ENCODE measurements around the gene GSTP1.

DNA sequence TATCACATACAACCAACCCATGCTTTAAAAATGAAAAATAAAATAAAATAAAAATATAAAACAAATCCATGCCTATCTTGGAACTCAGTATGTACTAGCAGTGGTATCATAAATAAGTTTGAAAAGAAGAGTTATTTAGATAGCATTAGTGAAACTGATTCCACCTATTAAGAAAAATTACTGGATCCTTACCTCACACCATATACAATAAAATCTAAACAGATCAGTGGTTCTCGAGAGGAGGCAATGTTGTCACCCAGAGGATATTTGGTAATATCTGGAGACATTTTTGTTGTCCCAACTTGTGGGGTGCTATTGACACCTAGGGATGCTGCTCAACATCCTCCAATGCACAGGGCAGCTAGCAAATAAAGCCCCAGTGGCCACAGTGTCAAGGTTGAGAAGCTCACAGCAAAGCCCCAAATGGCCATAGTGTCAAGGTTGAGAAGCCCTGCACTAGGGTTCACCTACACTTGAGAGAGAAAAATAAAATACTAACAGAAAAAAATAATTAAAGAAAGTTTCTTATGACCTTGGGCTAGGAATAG lies 13.2 kb downstream of the GSTP1 start:
- TF ChIP-seq GABPA (IDR thresholded peaks at IDR 0.05; ENCODE audit: low read depth) (no peak), POLR2AphosphoS5 (IDR thresholded peaks at IDR 0.05; ENCODE audit: low read depth, low read length) (no peak), NFIC (IDR thresholded peaks at IDR 0.05; ENCODE audit: borderline replicate concordance) (no peak), TAF1 (IDR thresholded peaks at IDR 0.05; ENCODE audit: borderline replicate concordance, low read depth, low read length) (no peak), EZH2phosphoT487 (IDR thresholded peaks at IDR 0.05; ENCODE audit: borderline replicate concordance, low read depth) (no peak), JUND (IDR thresholded peaks at IDR 0.05) (no peak), SIN3A (IDR thresholded peaks at IDR 0.05; ENCODE audit: borderline replicate concordance, low read depth, low read length) (no peak), EP300 (IDR thresholded peaks at IDR 0.05; ENCODE audit: borderline replicate concordance in 1 of 2, low read depth in 1 of 2, low read length in 1 of 2) (no peak), RXRA (IDR thresholded peaks at IDR 0.05; ENCODE audit: borderline replicate concordance, low read depth) (no peak), TCF12 (IDR thresholded peaks at IDR 0.05) (no peak)
- TF ChIP-seq, protein P1, sequence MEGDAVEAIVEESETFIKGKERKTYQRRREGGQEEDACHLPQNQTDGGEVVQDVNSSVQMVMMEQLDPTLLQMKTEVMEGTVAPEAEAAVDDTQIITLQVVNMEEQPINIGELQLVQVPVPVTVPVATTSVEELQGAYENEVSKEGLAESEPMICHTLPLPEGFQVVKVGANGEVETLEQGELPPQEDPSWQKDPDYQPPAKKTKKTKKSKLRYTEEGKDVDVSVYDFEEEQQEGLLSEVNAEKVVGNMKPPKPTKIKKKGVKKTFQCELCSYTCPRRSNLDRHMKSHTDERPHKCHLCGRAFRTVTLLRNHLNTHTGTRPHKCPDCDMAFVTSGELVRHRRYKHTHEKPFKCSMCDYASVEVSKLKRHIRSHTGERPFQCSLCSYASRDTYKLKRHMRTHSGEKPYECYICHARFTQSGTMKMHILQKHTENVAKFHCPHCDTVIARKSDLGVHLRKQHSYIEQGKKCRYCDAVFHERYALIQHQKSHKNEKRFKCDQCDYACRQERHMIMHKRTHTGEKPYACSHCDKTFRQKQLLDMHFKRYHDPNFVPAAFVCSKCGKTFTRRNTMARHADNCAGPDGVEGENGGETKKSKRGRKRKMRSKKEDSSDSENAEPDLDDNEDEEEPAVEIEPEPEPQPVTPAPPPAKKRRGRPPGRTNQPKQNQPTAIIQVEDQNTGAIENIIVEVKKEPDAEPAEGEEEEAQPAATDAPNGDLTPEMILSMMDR (IDR thresholded peaks at IDR 0.05), result no peak
- TF ChIP-seq, protein P2, sequence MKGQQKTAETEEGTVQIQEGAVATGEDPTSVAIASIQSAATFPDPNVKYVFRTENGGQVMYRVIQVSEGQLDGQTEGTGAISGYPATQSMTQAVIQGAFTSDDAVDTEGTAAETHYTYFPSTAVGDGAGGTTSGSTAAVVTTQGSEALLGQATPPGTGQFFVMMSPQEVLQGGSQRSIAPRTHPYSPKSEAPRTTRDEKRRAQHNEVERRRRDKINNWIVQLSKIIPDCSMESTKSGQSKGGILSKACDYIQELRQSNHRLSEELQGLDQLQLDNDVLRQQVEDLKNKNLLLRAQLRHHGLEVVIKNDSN (IDR thresholded peaks at IDR 0.05; ENCODE audit: borderline replicate concordance, low read depth), result no peak
- TF ChIP-seq, protein P3, sequence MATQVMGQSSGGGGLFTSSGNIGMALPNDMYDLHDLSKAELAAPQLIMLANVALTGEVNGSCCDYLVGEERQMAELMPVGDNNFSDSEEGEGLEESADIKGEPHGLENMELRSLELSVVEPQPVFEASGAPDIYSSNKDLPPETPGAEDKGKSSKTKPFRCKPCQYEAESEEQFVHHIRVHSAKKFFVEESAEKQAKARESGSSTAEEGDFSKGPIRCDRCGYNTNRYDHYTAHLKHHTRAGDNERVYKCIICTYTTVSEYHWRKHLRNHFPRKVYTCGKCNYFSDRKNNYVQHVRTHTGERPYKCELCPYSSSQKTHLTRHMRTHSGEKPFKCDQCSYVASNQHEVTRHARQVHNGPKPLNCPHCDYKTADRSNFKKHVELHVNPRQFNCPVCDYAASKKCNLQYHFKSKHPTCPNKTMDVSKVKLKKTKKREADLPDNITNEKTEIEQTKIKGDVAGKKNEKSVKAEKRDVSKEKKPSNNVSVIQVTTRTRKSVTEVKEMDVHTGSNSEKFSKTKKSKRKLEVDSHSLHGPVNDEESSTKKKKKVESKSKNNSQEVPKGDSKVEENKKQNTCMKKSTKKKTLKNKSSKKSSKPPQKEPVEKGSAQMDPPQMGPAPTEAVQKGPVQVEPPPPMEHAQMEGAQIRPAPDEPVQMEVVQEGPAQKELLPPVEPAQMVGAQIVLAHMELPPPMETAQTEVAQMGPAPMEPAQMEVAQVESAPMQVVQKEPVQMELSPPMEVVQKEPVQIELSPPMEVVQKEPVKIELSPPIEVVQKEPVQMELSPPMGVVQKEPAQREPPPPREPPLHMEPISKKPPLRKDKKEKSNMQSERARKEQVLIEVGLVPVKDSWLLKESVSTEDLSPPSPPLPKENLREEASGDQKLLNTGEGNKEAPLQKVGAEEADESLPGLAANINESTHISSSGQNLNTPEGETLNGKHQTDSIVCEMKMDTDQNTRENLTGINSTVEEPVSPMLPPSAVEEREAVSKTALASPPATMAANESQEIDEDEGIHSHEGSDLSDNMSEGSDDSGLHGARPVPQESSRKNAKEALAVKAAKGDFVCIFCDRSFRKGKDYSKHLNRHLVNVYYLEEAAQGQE (IDR thresholded peaks at IDR 0.05; ENCODE audit: low read depth, low read length), result no peak
- TF ChIP-seq, protein P4, sequence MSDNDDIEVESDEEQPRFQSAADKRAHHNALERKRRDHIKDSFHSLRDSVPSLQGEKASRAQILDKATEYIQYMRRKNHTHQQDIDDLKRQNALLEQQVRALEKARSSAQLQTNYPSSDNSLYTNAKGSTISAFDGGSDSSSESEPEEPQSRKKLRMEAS (IDR thresholded peaks at IDR 0.05; ENCODE audit: low read depth), result no peak
